Measurements from ENCODE around the gene SBF1.
"Not testable (repeated sequence)": the region's sequence is repeated elsewhere in the genome, so short reads cannot be mapped to it uniquely, and the experiment has no call there.

Gene SBF1

GRCh38 chr22:50415426-50415825, 59.4 kb downstream of the SBF1 start:
- no peak for DNase-seq (ENCODE audit: low spot score)
- no peak for TF ChIP-seq CTCF (IDR thresholded peaks at IDR 0.05; ENCODE audit: extremely low read depth, missing control alignments)

GRCh38 chr22:50414476-50415248, 60.2 kb downstream of the SBF1 start:
- TF ChIP-seq CTCF (IDR thresholded peaks at IDR 0.05; ENCODE audit: extremely low read depth, missing control alignments): no peak
- DNase-seq (ENCODE audit: low spot score): no peak

GRCh38 chr22:50408954-50409353, 65.9 kb downstream of the SBF1 start:
- DNase-seq (ENCODE audit: low spot score): not testable (repeated sequence)

- TF ChIP-seq CTCF (IDR thresholded peaks at IDR 0.05; ENCODE audit: extremely low read depth, missing control alignments): no peak
- DNase-seq (ENCODE audit: low spot score): no peak
Observed at GRCh38 chr22:50408311-50408710, 66.5 kb downstream of the SBF1 start.

- DNase-seq (ENCODE audit: low spot score): no peak
- no peak for TF ChIP-seq CTCF (IDR thresholded peaks at IDR 0.05; ENCODE audit: extremely low read depth, missing control alignments)
Observed at GRCh38 chr22:50406416-50407170, 68.2 kb downstream of the SBF1 start.

GRCh38 chr22:50403701-50404101, 71.1 kb downstream of the SBF1 start:
- DNase-seq (ENCODE audit: low spot score): no peak

GRCh38 chr22:50401907-50402306, 72.9 kb downstream of the SBF1 start:
- DNase-seq (ENCODE audit: low spot score): no peak
- no peak for TF ChIP-seq CTCF (IDR thresholded peaks at IDR 0.05; ENCODE audit: extremely low read depth, missing control alignments)

More at GRCh38 chr22:50403701-50404101, 71.1 kb downstream of the SBF1 start:
- no peak for TF ChIP-seq CTCF (IDR thresholded peaks at IDR 0.05; ENCODE audit: extremely low read depth, missing control alignments)

Data from GM20000 (cell line).